H1 (cell line): Measurements from ENCODE around the gene ITPR3.

Experiments used
- CEBPB ChIP-seq: IDR thresholded peaks from 2 replicates; pipeline ENCODE4 v1.6.1; 2012; ENCODE audit warnings: low read depth, low read length
- MAX ChIP-seq: IDR thresholded peaks from 2 replicates; pipeline ENCODE4 v1.6.1; 2012; ENCODE audit warnings: inconsistent platforms
- POLR2AphosphoS5 ChIP-seq: IDR thresholded peaks from 2 replicates; pipeline ENCODE4 v1.6.1; 2011; ENCODE audit warnings: low read depth, low read length
- RNF2 ChIP-seq: fragments of 200-900, 300-1000 bp; sonication (generic); IDR thresholded peaks from 2 replicates; pipeline ENCODE4 v1.7.1; 2016; ENCODE audit warnings: borderline replicate concordance, low read depth, mild to moderate bottlenecking, antibody characterized with exemption, low read length; ENCODE audit not compliant: poor library complexity, severe bottlenecking; ENCODE audit errors: missing control alignments
- SRF ChIP-seq: IDR thresholded peaks from 2 replicates; pipeline ENCODE4 v1.6.1; 2011; ENCODE audit warnings: mild to moderate bottlenecking, low read depth, low read length, moderate library complexity
- ZNF274 ChIP-seq: IDR thresholded peaks from 2 replicates; pipeline ENCODE4 v1.7.0; 2012; ENCODE audit warnings: low read length, borderline replicate concordance; ENCODE audit errors: extremely low read depth
- TF ChIP-seq, protein P1 (sequence below), 3 experiments: IDR thresholded peaks; 1 replicate in 2 of 3; 2 replicates in 1 of 3; pipeline versions ENCODE4 v1.5.1 to v1.6.1; 2011; ENCODE audit warnings: low read length in 3 of 3, mild to moderate bottlenecking in 3 of 3, inconsistent platforms in 2 of 3, low read depth in 1 of 3, moderate library complexity in 1 of 3; ENCODE audit not compliant: insufficient read depth in 1 of 3; ENCODE audit errors: control extremely low read depth in 1 of 3

DNA sequence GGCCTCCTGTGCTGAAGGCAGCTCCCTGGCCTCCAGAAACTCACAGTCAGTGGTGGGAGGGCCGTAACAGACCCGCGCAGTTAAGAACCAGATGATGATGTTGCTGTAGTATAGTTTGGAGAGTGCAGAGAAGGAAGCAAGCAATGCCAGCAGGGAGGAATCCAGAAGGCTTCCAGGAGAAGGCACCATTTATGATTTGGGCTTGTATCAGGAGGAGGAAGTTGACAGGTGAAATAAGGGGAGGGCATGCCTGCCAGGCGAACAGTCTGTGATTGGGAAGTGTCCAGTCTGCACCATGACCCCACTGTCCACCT lies 27.8 kb upstream of the ITPR3 start:
- TF ChIP-seq CEBPB (no peak), SRF (no peak), ZNF274 (no peak), RNF2 (no peak), POLR2AphosphoS5 (no peak), MAX (no peak)
- TF ChIP-seq, protein P1, sequence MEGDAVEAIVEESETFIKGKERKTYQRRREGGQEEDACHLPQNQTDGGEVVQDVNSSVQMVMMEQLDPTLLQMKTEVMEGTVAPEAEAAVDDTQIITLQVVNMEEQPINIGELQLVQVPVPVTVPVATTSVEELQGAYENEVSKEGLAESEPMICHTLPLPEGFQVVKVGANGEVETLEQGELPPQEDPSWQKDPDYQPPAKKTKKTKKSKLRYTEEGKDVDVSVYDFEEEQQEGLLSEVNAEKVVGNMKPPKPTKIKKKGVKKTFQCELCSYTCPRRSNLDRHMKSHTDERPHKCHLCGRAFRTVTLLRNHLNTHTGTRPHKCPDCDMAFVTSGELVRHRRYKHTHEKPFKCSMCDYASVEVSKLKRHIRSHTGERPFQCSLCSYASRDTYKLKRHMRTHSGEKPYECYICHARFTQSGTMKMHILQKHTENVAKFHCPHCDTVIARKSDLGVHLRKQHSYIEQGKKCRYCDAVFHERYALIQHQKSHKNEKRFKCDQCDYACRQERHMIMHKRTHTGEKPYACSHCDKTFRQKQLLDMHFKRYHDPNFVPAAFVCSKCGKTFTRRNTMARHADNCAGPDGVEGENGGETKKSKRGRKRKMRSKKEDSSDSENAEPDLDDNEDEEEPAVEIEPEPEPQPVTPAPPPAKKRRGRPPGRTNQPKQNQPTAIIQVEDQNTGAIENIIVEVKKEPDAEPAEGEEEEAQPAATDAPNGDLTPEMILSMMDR (IDR thresholded peaks at IDR 0.05; ENCODE audit: control extremely low read depth in 1 of 3, insufficient read depth in 1 of 3, low read depth in 1 of 3, low read length in 3 of 3) = no peak
